Posterior vena cava (tissue), 2 donors: ENCODE measurements around the gene PARD3. TPM values are rescaled to one million over a fixed set of nuclear protein-coding genes. Genes with fewer than 3 reads are reported as not detected.

ENCODE experiments used
- DNase-seq: peaks from one replicate; pipeline ENCODE4 v3.0.0-alpha.2; 2020; ENCODE audit warnings: low spot score
- intact Hi-C, 2 donors: fragments of 100-400 bp; cut with DNase I; formaldehyde crosslinking; loops; one replicate each; pipeline versions ENCODE4 v1.14.1 to v1.14.2; 2022 to 2023
- total RNA-seq, 2 donors: library from RNA; stranded (reverse); fragmentation: NEBNext Ultra II Directional; extraction: Animal tissue kit (Norgen Biotek cat#: 25700); gene quantifications; one replicate each; pipeline ENCODE4 v1.2.1, GENCODE V29; 2021
- donor health status: DM: yes; HTN: yes; CAD: no.
- donor health status: DM: yes; HTN: yes; CAD: no.

Gene PARD3
- total RNA-seq, 2 donors from 2014 or later: 28.8 to 30.6 TPM

- no peak for DNase-seq
- intact Hi-C loops: no loop called here
Observed at GRCh38 chr10:34776090-34776690, 38.9 kb downstream of the PARD3 start.

DNA sequence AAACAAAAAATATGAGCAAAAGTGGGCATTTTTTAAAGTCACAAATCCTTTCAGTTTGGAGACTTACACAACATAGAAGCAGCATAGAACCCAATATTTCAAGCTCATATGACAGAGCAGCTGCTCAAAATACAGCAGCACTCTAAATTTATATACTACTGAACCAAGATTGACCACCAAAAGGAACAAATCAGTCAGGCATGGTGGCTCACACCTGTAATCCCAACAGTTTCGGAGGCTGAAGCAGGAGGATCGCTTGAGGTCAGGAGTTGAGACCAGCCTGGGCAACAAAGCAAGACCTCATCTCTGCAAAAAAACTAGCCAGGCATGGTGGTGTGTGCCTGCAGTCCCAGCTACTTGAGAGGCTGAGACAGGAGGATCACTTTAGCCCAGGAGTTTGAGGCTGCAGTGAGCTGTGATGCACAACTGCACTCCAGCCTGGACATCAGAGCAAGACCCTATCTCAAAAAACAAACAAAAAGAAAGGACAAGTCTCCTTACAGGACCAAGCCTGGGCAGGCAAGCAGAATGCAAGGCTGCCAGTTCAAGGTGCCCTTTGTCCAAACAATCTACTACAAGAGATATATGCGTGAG, 40.0 kb downstream of the PARD3 start:
- DNase-seq: no peak
- intact Hi-C loops: no loop called here

GRCh38 chr10:34773636-34774630, 41.2 kb downstream of the PARD3 start:
- intact Hi-C loops: no loop called here
- DNase-seq: no peak

- intact Hi-C loops: no loop called here
- DNase-seq: no peak
Observed at GRCh38 chr10:34771525-34771924, 43.6 kb downstream of the PARD3 start.

DNA sequence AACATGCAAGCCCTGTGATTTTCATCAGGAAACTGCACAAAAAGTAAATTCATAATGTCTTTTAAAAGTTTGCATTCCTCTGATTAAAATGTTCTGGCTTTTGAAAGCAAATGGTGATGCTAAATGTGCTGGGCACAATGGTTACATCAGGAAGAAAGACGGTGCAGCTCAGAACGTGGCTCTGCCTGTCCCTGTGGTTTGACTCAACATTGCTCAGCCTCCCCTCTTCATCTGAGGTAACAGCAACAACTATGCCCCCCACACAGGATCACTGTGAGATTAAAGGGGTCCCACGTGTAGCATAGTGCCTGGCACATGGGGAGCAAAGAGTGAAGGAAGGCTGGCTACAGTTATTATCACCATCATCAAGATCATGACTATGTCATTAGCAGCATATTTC, 44.0 kb downstream of the PARD3 start:
- DNase-seq: no peak
- intact Hi-C loops: no loop called here

DNA sequence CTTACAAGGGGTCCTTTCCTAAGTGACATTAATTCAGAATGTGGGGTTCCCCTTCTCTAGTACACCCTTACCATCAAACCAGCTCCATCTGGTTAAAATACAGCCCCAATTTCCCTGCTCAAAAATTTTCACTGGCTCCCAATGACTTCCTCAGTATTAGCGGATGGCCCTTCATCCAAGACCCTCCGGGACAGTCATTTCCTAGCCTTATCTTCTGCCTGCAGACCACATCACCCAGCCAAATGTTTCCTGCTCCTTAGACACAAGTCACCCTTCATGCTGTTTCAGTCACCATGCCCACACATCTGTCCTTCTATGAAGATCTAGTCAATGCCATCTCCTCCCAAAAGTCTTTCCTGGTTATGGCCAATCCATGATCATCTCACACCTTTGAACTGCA, 45.2 kb downstream of the PARD3 start:
- intact Hi-C loops: no loop called here
- no peak for DNase-seq

GRCh38 chr10:34768972-34769330, 46.1 kb downstream of the PARD3 start:
- DNase-seq: no peak
- intact Hi-C loops: no loop called here

- intact Hi-C loops: no loop called here
- peak; percentile 92 for DNase-seq
Observed at GRCh38 chr10:34768261-34768971, 46.7 kb downstream of the PARD3 start.

- no peak for DNase-seq
- intact Hi-C loops: no loop called here
Observed at GRCh38 chr10:34766811-34767494, 48.1 kb downstream of the PARD3 start.

- intact Hi-C loops: no loop called here
- DNase-seq: no peak
Observed at GRCh38 chr10:34766266-34766600, 48.9 kb downstream of the PARD3 start.

DNA sequence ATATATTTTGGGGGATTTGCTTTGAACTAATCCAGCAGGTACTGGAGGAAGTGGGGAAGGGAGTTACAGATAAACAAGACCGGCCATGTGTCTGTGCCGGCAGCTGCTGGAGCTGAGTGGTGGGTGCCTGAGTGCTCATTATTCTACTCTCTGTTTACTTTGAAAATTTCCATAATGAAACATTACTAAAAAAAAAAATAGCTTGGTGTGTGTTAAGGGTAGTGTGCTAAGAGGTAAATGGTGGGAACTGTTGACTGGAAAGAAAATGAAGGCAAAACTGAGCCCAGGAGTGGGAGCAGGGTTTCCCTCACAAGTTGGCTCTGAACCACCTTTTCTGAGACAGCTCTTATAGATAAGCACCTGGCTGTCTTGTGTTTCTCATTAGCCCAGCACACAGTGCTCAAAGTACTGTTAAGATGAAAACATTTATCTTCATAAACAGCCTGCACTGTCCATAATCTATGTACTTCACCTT, 50.6 kb downstream of the PARD3 start:
- intact Hi-C loops: no loop called here

GRCh38 chr10:34762603-34763299, 52.3 kb downstream of the PARD3 start:
- intact Hi-C loops: no loop called here
- DNase-seq: no peak

More for the DNA sequence above, 50.6 kb downstream of the PARD3 start:
- no peak for DNase-seq

DNA sequence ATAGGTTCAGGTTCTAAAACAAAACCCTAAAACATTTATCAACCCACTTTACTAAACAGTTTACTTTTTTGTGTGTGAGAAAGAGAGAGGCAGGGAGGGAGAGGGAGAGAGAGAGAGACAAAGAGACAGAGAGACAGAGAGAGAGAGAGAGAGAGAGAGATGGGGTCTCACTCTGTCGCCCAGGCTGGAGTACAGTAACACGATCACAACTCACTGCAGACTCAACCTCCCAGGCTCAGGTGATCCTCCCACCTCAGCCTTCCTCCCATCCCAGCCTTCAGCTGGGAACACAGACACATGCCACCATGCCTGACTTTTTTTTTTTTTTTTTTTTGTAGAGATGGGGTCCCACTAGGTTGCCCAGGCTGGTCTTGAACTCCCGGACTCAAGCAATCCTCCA, 52.9 kb downstream of the PARD3 start:
- no peak for DNase-seq
- intact Hi-C loops: no loop called here

DNA sequence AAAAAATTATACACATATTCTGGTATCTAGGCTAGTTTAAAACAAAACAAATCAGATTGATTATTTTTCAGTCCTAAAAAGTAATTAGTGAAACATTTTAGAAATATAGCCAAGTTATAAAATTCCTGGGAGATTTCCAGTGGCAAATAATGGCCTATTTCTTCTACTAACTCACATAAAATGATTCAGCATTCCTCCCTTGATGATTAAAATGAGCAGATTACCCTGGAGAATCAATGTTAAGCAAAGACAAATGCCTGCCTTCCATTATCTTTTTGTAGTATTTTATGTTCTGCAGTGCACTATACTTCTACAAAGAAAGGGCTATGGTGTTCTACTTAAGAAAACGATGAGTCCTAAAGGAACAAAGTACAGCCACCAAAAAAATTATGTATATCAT, 53.6 kb downstream of the PARD3 start:
- intact Hi-C loops: no loop called here
- DNase-seq: no peak

DNA sequence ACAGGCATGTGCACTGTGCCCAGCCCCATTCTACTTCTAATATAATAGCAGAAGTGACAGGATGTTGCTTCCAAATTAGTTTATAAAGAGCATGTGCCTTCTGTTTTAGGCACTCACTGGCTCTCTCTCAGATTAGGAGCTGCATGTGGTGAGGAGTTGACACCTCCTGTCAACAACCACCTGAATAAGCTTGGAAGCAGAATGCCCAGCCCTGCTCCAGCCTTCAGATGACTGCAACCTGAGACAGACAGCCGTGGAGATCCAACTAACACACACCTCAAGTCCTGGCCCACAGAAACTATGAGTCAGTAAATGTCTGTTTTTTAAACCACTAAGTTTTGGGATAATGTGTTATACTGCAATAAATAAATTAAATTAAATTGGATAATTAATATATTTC, 54.5 kb downstream of the PARD3 start:
- no peak for DNase-seq
- intact Hi-C loops: no loop called here

DNA sequence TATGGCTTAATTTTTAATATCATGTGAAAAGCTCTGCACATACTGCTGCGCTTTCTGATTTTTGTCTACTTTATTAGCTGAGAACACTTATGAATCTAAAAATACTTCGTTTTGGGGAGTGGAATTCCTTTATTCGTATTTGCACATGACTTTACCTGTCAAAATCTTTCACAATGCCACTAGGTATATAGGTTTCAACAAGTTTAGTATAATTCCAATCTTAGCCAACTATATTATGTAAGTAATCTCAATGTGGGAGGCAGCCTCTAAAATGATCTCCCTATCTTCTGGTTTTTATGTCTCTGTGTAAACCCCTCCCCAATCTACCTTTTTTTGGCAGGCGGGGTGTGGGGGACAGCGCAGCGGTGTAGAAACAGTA, 55.3 kb downstream of the PARD3 start:
- DNase-seq: no peak
- intact Hi-C loops: no loop called here

- DNase-seq: no peak
- intact Hi-C loops: no loop called here
Observed at GRCh38 chr10:34759161-34759836, 55.8 kb downstream of the PARD3 start.

- DNase-seq: no peak
- intact Hi-C loops: no loop called here
Observed at GRCh38 chr10:34758447-34758996, 56.6 kb downstream of the PARD3 start.
